ENCODE data around the gene DIAPH3. TPM values are rescaled to one million over a fixed set of nuclear protein-coding genes. Genes with fewer than 3 reads are reported as not detected.
"Not testable (repeated sequence)": the region's sequence is repeated elsewhere in the genome, so short reads cannot be mapped to it uniquely, and the experiment has no call there.

The DIAPH3 gene
- total RNA-seq, 5 donors from 2014 or later (not counting 1 experiment from before 2014, with no cell fraction given): 0.14 to 0.45 (median 0.30) TPM

DNA sequence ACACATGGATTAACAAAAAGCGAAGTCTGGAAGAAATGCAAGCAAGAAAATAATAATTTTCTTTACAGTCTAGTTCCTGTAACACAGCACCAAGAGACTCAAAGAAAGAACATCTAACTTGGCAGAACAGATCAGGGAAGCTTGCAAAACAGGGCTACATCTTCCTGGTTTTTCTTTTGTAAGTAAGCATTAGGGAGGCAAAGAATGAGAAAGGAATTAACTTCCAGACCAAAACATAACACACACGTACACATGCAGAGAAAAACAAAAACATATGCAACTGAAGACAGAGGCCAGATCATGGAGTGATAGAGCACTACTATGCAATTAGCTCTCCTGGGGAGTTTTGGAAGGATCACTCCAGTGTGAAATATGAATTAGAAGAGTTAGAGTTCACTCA, 120.5 kb downstream of the DIAPH3 start:
- H3K4me1 Mint-ChIP-seq: no peaks in the 10 kb centered on the region
- DNase-seq (no peak), ATAC-seq (replicated peaks in 1 of 4) (no peak)
- Histone ChIP-seq H3K27me3 (replicated peaks in 1 of 2; ENCODE audit: control insufficient read depth in 2 of 2, extremely low read depth in 1 of 2, insufficient read depth in 2 of 2, low read length in 1 of 2) (no peaks in the 10 kb centered on the region), H3K36me3 (ENCODE audit: control insufficient read depth in 2 of 2, extremely low read depth in 1 of 2, insufficient read depth in 1 of 2, low read length in 1 of 2) (no peaks in the 10 kb centered on the region), H3K4me1 (ENCODE audit: control insufficient read depth in 1 of 2, extremely low read depth in 1 of 2, insufficient read depth in 2 of 2, low read length in 2 of 2) (no peaks in the 10 kb centered on the region), H3K9me3 (no peaks in the 10 kb centered on the region), H3K27ac (ENCODE audit: low read length) (no peak overlapping the region), H3K4me3 (ENCODE audit: control insufficient read depth in 1 of 2, extremely low read depth in 1 of 2, low read length in 1 of 2) (no peak overlapping the region)
- POLR2A ChIA-PET: no interaction called here
- H3K27ac Mint-ChIP-seq: no peak overlapping the region
- no CpG with 5 or more reads among the region's 2 CpGs for WGBS (ENCODE audit: insufficient coverage)
- no peaks in the 10 kb centered on the region for H3K36me3 Mint-ChIP-seq
- CTCF ChIA-PET: no interaction called here
- H3K4me3 Mint-ChIP-seq: no peak overlapping the region
- no peaks in the 10 kb centered on the region for H3K9me3 Mint-ChIP-seq
- no peaks in the 10 kb centered on the region for H3K27me3 Mint-ChIP-seq

DNA sequence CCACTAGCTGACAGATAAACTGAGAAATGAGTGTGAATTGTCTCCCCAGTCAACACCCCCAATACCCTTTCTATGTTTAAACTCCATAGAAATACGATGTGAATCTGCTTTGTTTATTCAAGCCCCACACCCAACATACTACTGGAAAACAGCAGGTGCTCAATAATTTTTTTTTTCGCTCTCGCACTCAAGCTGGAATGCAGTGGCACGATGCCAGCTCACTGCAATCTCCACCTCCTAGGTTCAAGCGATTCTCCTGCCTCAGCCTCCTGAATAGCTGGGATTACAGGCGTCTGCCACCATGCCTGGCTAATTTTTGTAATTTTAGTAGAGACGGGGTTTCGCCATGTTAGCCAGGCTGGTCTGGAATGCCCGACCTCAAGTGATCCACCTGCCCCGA, 123.1 kb downstream of the DIAPH3 start:
- H3K27ac Mint-ChIP-seq; H3K27me3 ChIP-seq (replicated peaks in 1 of 2; ENCODE audit: control insufficient read depth in 2 of 2, extremely low read depth in 1 of 2, insufficient read depth in 2 of 2, low read length in 1 of 2); H3K9me3 Mint-ChIP-seq; POLR2A ChIA-PET; H3K27ac ChIP-seq (ENCODE audit: low read length); H3K4me3 Mint-ChIP-seq; H3K27me3 Mint-ChIP-seq; H3K4me1 ChIP-seq (ENCODE audit: control insufficient read depth in 1 of 2, extremely low read depth in 1 of 2, insufficient read depth in 2 of 2, low read length in 2 of 2); CTCF ChIA-PET; H3K4me3 ChIP-seq (ENCODE audit: control insufficient read depth in 1 of 2, extremely low read depth in 1 of 2, low read length in 1 of 2); H3K9me3 ChIP-seq; H3K4me1 Mint-ChIP-seq; H3K36me3 Mint-ChIP-seq; DNase-seq; ATAC-seq (replicated peaks in 1 of 4); H3K36me3 ChIP-seq (ENCODE audit: control insufficient read depth in 2 of 2, extremely low read depth in 1 of 2, insufficient read depth in 1 of 2, low read length in 1 of 2): not testable (repeated sequence)
- 100% methylated on average over 2 of the region's 10 CpGs for WGBS (ENCODE audit: insufficient coverage)

- no peak overlapping the region for H3K4me3 Mint-ChIP-seq
- no peaks in the 10 kb centered on the region for H3K9me3 Mint-ChIP-seq
- Histone ChIP-seq H3K4me1 (ENCODE audit: control insufficient read depth in 1 of 2, extremely low read depth in 1 of 2, insufficient read depth in 2 of 2, low read length in 2 of 2) (no peaks in the 10 kb centered on the region), H3K27ac (ENCODE audit: low read length) (no peak overlapping the region), H3K4me3 (ENCODE audit: control insufficient read depth in 1 of 2, extremely low read depth in 1 of 2, low read length in 1 of 2) (no peak overlapping the region), H3K27me3 (replicated peaks in 1 of 2; ENCODE audit: control insufficient read depth in 2 of 2, extremely low read depth in 1 of 2, insufficient read depth in 2 of 2, low read length in 1 of 2) (peaks cover 0 to 2% of the 10 kb centered on the region in 2 experiments), H3K9me3 (no peaks in the 10 kb centered on the region), H3K36me3 (ENCODE audit: control insufficient read depth in 2 of 2, extremely low read depth in 1 of 2, insufficient read depth in 1 of 2, low read length in 1 of 2) (no peaks in the 10 kb centered on the region)
- WGBS (ENCODE audit: insufficient coverage): 100% methylated on average over 1 of the region's 1 CpG
- H3K27ac Mint-ChIP-seq: no peak overlapping the region
- DNase-seq (no peak), ATAC-seq (replicated peaks in 1 of 4) (no peak)
- H3K27me3 Mint-ChIP-seq: no peaks in the 10 kb centered on the region
- no peaks in the 10 kb centered on the region for H3K36me3 Mint-ChIP-seq
- POLR2A ChIA-PET: no interaction called here
- CTCF ChIA-PET: no interaction called here
- H3K4me1 Mint-ChIP-seq: no peaks in the 10 kb centered on the region
Observed at GRCh38 chr13:60035874-60036273, 127.9 kb downstream of the DIAPH3 start.

GRCh38 chr13:60032851-60033250, 130.9 kb downstream of the DIAPH3 start:
- Mint-ChIP-seq H3K9me3 (no peaks in the 10 kb centered on the region), H3K4me1 (no peaks in the 10 kb centered on the region), H3K4me3 (no peak overlapping the region), H3K27ac (no peak overlapping the region), H3K36me3 (no peaks in the 10 kb centered on the region), H3K27me3 (peaks cover 1 to 4% of the 10 kb centered on the region in 2 donors)
- ATAC-seq (replicated peaks in 1 of 4): no peak
- no peaks in the 10 kb centered on the region for H3K36me3 ChIP-seq (ENCODE audit: control insufficient read depth in 2 of 2, extremely low read depth in 1 of 2, insufficient read depth in 1 of 2, low read length in 1 of 2)
- no peaks in the 10 kb centered on the region for H3K9me3 ChIP-seq
- peaks cover 0 to 2% of the 10 kb centered on the region in 2 experiments for H3K27me3 ChIP-seq (replicated peaks in 1 of 2; ENCODE audit: control insufficient read depth in 2 of 2, extremely low read depth in 1 of 2, insufficient read depth in 2 of 2, low read length in 1 of 2)
- CTCF ChIA-PET: interaction anchor here in 1 of 2 donors (0.6 kb wide), 1 partner anchor 20 kb away, joined by 3 read pairs; no protein-coding TSS in a partner anchor
- no peak overlapping the region for H3K27ac ChIP-seq (ENCODE audit: low read length)
- DNase-seq: no peak
- H3K4me3 ChIP-seq (ENCODE audit: control insufficient read depth in 1 of 2, extremely low read depth in 1 of 2, low read length in 1 of 2): no peak overlapping the region
- POLR2A ChIA-PET: no interaction called here
- no peaks in the 10 kb centered on the region for H3K4me1 ChIP-seq (ENCODE audit: control insufficient read depth in 1 of 2, extremely low read depth in 1 of 2, insufficient read depth in 2 of 2, low read length in 2 of 2)
- WGBS (ENCODE audit: insufficient coverage): 90% methylated on average over 1 of the region's 1 CpG

DNA sequence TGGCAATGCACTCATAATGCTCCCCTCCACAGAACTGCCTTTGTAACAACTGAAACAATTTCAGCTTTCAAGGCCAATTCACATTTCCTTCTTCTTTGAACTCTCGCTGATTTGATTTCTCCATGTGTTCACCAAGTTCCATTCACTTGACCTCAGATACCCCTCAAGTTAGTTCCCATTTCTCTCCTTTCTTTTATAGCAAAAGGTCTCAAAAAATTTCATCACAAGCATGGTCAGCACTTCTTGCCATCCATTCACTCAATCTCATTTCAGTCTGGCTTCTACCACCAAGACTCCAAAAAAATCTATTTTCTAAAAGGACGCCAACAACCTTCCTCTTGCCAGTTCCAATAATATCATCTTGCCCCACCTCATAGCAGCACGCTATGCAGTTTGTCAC, 135.7 kb downstream of the DIAPH3 start:
- CTCF ChIA-PET: no interaction called here
- WGBS (ENCODE audit: insufficient coverage): 95% methylated on average over 3 of the region's 3 CpGs
- Histone ChIP-seq H3K27ac (ENCODE audit: low read length) (no peak overlapping the region), H3K27me3 (replicated peaks in 1 of 2; ENCODE audit: control insufficient read depth in 2 of 2, extremely low read depth in 1 of 2, insufficient read depth in 2 of 2, low read length in 1 of 2) (peaks cover 0 to 2% of the 10 kb centered on the region in 2 experiments), H3K4me1 (ENCODE audit: control insufficient read depth in 1 of 2, extremely low read depth in 1 of 2, insufficient read depth in 2 of 2, low read length in 2 of 2) (no peaks in the 10 kb centered on the region), H3K36me3 (ENCODE audit: control insufficient read depth in 2 of 2, extremely low read depth in 1 of 2, insufficient read depth in 1 of 2, low read length in 1 of 2) (no peaks in the 10 kb centered on the region), H3K4me3 (ENCODE audit: control insufficient read depth in 1 of 2, extremely low read depth in 1 of 2, low read length in 1 of 2) (no peak overlapping the region), H3K9me3 (no peaks in the 10 kb centered on the region)
- ATAC-seq (replicated peaks in 1 of 4) (no peak), DNase-seq (no peak)
- peaks cover 1 to 4% of the 10 kb centered on the region in 2 donors for H3K27me3 Mint-ChIP-seq
- no peak overlapping the region for H3K4me3 Mint-ChIP-seq
- H3K9me3 Mint-ChIP-seq: peaks cover 5 to 8% (median 8%) of the 10 kb centered on the region in 3 donors
- H3K4me1 Mint-ChIP-seq: no peaks in the 10 kb centered on the region
- no peaks in the 10 kb centered on the region for H3K36me3 Mint-ChIP-seq
- no peak overlapping the region for H3K27ac Mint-ChIP-seq
- POLR2A ChIA-PET: no interaction called here

DNA sequence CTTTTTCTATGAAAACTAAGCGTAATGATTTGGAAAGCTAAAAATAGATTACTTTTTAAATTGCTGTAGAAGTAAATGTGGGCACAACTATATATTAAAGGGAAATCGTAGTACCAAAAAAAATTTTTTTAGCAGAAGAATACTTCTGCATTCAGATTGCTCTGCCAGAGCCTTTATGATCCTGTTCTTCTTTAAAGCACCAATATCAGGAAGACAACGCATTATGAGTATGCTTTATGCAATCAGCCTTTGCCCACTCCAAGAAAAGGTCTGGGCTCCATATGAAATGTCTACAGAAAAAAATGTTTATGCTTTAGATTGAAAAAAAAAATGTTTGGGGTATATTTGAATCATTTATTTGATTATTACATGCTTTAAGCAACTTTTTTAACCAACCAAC, 137.4 kb downstream of the DIAPH3 start:
- peaks cover 1 to 4% of the 10 kb centered on the region in 2 donors for H3K27me3 Mint-ChIP-seq
- no peak overlapping the region for H3K4me3 ChIP-seq (ENCODE audit: control insufficient read depth in 1 of 2, extremely low read depth in 1 of 2, low read length in 1 of 2)
- peaks cover 5 to 8% (median 8%) of the 10 kb centered on the region in 3 donors for H3K9me3 Mint-ChIP-seq
- WGBS (ENCODE audit: insufficient coverage): no CpG with 5 or more reads among the region's 3 CpGs
- H3K27ac ChIP-seq (ENCODE audit: low read length): no peak overlapping the region
- no peaks in the 10 kb centered on the region for H3K36me3 ChIP-seq (ENCODE audit: control insufficient read depth in 2 of 2, extremely low read depth in 1 of 2, insufficient read depth in 1 of 2, low read length in 1 of 2)
- H3K4me1 Mint-ChIP-seq: peaks cover 0 to 3% (median 0%) of the 10 kb centered on the region in 3 donors
- H3K9me3 ChIP-seq: no peaks in the 10 kb centered on the region
- no peak overlapping the region for H3K4me3 Mint-ChIP-seq
- ATAC-seq (replicated peaks in 1 of 4) (no peak), DNase-seq (no peak)
- ChIA-PET CTCF (interaction anchor here (0.6 to 1.2 kb wide), 2 partner anchors 25 kb away, joined by 3 to 6 read pairs; no protein-coding TSS in a partner anchor), POLR2A (interaction anchor here (0.6 to 0.7 kb wide), 2 partner anchors 197 to 362 kb away, joined by 3 to 5 read pairs; no protein-coding TSS in a partner anchor)
- H3K36me3 Mint-ChIP-seq: no peaks in the 10 kb centered on the region
- H3K27me3 ChIP-seq (replicated peaks in 1 of 2; ENCODE audit: control insufficient read depth in 2 of 2, extremely low read depth in 1 of 2, insufficient read depth in 2 of 2, low read length in 1 of 2): no peaks in the 10 kb centered on the region
- H3K27ac Mint-ChIP-seq: no peak overlapping the region
- no peaks in the 10 kb centered on the region for H3K4me1 ChIP-seq (ENCODE audit: control insufficient read depth in 1 of 2, extremely low read depth in 1 of 2, insufficient read depth in 2 of 2, low read length in 2 of 2)

- Mint-ChIP-seq H3K27ac (no peak overlapping the region), H3K4me1 (peaks cover 10 to 20% (median 13%) of the 10 kb centered on the region in 3 donors), H3K4me3 (no peak overlapping the region), H3K9me3 (peaks cover 8 to 10% (median 10%) of the 10 kb centered on the region in 3 donors), H3K36me3 (no peaks in the 10 kb centered on the region), H3K27me3 (no peaks in the 10 kb centered on the region)
- no peak for ATAC-seq (replicated peaks in 1 of 4)
- Histone ChIP-seq H3K27me3 (replicated peaks in 1 of 2; ENCODE audit: control insufficient read depth in 2 of 2, extremely low read depth in 1 of 2, insufficient read depth in 2 of 2, low read length in 1 of 2) (no peaks in the 10 kb centered on the region), H3K36me3 (ENCODE audit: control insufficient read depth in 2 of 2, extremely low read depth in 1 of 2, insufficient read depth in 1 of 2, low read length in 1 of 2) (no peaks in the 10 kb centered on the region), H3K27ac (ENCODE audit: low read length) (no peak overlapping the region), H3K9me3 (no peaks in the 10 kb centered on the region), H3K4me3 (ENCODE audit: control insufficient read depth in 1 of 2, extremely low read depth in 1 of 2, low read length in 1 of 2) (no peak overlapping the region), H3K4me1 (ENCODE audit: control insufficient read depth in 1 of 2, extremely low read depth in 1 of 2, insufficient read depth in 2 of 2, low read length in 2 of 2) (peaks cover 0 to 2% of the 10 kb centered on the region in 2 experiments)
- no peak for DNase-seq
- 100% methylated on average over 3 of the region's 3 CpGs for WGBS (ENCODE audit: insufficient coverage)
- ChIA-PET POLR2A (no interaction called here), CTCF (no interaction called here)
Observed at GRCh38 chr13:60020288-60020687, 143.4 kb downstream of the DIAPH3 start.
